GM18502 (cell line): ENCODE measurements around the gene NAALADL2.

ENCODE experiments used
- ATAC-seq: cut with Tn5 transposase; IDR thresholded peaks from one replicate; pipeline ENCODE4 v1.9.1; 2021; ENCODE audit warnings: mild to moderate bottlenecking; ENCODE audit not compliant: unreplicated experiment, poor library complexity

NAALADL2 gene

GRCh38 chr3:175679568-175679967 lies 820.4 kb downstream of the NAALADL2 start:
- no peak for ATAC-seq

- ATAC-seq: no peak
Observed at GRCh38 chr3:175692256-175692655, 833.1 kb downstream of the NAALADL2 start.

- no peak for ATAC-seq
Observed at GRCh38 chr3:175695251-175695650, 836.1 kb downstream of the NAALADL2 start.

GRCh38 chr3:175702956-175703355 lies 843.8 kb downstream of the NAALADL2 start:
- no peak for ATAC-seq

- ATAC-seq: no peak
Observed at GRCh38 chr3:175704366-175705055, 845.4 kb downstream of the NAALADL2 start.

DNA sequence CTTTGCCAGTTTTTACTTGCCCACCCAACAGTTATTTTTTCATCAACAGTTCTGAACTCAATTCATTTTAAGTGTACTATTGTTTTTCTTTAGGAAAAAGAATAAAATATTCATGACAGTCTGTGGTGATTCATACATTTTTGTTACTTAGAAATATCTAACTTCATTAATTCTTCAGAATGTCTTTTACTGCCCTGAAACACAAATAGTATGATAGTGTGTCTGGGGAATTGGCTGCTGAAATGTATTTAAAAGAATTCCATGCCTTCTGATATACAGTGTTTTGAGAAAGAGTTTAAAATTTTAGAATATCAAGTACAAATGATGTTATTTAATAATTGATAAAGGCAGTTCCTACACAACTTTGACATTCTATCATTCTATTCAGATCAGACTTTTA lies 854.1 kb downstream of the NAALADL2 start:
- ATAC-seq: no peak

DNA sequence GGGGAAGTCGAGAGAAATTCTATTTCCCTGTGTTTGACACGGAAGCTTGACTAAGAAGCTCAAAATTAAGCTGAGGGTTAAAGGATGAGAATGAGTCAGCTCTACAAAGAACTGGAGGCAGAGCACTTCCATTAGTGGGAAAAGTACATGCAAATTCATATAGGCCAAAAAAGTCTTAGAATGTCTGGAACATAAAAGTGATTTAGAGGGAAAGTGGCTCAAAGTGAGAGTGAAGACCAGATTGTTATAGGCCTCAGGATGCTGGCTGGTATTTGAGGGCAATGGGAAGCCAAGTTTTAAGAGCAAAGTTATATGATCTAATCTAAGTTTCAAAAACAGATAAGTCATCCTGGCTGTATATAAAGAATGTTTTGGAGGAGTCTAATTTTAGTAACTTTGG lies 857.3 kb downstream of the NAALADL2 start:
- no peak for ATAC-seq

DNA sequence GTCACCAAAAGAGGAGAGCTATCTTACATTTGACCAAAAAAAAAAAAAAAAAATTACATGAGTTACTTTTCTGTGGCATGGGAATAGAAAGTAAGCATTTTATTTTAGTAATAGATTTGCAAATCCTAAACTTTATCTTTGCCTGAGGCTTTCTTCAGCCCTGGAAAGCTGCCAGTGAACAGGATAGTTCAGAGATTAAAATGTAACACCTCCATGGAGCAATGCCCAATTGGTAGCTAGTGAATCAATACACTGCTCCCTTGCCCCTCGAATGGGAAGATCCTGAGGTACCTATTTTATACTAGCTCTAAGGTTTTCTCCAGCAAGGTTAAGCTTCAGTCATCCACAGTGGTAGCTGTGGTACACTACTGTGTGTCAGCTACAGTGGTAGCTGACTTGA lies 867.1 kb downstream of the NAALADL2 start:
- ATAC-seq: no peak

GRCh38 chr3:175728566-175728965 lies 869.4 kb downstream of the NAALADL2 start:
- no peak for ATAC-seq

DNA sequence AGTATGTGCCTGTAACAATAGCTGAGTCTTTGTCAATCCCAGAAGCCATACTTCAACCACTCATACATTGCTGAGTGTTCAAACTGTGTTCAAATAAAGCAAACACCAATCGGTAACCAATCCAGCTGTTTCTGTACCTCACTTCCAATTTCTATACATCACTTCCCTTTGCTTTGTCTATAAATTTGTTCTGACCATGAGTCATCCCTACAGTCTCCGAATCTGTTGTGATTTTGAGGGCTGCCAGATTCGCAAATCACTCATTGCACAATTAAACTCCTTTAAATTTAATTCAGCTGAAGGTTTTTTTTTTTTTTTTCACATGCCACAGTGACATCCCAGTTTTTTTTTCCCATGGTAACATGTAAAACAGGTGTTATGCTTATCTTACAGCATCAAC lies 870.3 kb downstream of the NAALADL2 start:
- ATAC-seq: no peak

DNA sequence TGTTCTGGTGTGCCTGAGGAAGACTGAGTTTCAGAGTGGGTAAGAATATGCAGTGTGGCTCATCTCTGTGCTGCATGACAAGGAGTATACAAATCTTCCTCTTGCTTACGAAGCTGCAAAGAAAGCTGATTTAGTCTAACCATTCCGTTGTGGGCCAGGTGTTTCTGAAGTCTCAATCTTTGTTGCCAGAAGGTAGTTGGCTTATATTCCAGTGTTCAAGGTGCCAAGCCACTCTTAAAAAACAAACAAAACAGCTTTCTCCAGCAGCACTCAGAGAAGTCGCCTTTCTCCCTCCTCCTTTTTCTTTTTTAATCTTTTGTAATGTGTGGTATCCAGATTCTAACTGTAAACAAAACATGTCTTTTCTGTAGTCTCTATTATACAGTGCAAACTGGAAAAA lies 872.4 kb downstream of the NAALADL2 start:
- no peak for ATAC-seq

DNA sequence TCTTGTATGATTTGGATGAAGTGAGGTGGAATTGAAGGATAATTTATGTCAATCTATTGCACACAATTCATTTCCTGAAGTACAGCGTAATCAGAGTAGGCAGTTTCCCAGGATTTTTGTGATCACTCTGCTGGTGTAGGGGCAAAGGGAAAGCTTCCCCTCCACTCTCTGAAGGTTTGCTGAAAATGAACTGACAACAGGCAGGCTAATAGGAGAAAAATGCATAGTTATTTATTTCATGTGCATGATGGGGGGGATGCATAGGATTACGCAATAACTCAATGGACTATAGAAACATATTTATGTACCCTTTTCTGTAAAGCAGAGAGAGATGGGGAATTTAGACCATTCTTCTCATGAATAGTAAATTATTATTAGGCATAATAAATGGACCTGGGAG lies 872.9 kb downstream of the NAALADL2 start:
- no peak for ATAC-seq

GRCh38 chr3:175735866-175736265 lies 876.7 kb downstream of the NAALADL2 start:
- no peak for ATAC-seq

DNA sequence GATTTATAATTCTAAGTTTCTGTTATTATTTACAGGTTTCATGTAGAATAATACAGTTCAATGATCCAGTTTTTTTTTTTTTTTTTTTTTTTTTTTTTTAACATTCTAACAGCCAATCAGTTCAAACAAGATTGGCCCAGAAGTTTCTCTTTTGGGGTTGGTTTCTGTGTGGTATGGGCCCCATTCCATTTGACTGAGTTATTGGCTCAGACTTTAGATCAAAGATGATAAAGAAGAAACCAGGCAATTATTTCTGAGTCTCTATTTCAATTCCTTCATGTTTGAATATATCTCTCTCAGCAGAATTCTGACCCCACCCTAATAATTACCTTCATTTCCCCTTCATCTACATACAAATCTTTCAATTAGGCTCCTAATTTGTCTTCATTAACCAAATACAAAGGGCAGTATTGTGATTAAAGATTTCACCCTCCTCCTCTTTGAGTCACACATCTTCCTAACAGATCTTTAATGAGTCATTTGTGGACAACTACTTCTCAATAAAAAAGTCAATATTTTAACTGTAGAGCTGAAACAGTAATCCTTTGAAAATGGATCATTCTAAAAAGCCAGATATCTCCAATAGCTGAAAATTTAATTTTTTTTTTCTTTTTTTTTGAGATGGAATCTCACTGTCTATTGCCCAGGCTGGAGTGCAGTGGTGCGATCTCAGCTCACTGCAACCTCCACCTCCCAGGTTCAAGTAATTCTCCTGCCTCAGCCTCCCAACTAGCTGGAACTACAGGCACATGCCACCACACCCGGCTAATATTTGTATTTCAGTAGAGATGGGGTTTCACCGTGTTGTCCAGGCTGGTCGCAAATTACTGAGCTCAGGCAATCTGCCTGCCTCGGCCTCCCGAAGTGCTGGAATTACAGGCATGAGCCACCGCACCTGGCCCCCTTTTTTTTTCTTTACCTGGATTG lies 878.8 kb downstream of the NAALADL2 start:
- ATAC-seq: no peak

DNA sequence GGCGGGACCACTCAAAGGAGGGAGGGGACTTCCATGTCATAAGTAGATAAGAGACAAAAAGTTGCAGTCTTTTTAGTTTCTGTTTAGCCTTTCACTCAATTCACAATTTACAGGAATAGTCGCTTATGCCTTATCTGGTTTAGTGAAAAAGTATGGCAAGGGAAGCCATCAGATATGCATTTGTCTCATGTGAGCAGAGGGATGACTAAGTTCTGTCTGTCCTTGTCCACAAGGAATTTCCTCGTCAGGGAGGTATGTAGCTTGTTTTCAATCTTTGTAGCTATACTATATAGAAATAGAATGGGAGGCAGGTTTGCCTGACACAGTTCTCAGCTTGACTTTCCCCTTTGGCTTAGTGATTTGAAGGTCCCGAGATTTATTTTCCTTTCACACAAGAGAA lies 882.8 kb downstream of the NAALADL2 start:
- no peak for ATAC-seq

- ATAC-seq: no peak
Observed at GRCh38 chr3:175743733-175744400, 884.7 kb downstream of the NAALADL2 start.

DNA sequence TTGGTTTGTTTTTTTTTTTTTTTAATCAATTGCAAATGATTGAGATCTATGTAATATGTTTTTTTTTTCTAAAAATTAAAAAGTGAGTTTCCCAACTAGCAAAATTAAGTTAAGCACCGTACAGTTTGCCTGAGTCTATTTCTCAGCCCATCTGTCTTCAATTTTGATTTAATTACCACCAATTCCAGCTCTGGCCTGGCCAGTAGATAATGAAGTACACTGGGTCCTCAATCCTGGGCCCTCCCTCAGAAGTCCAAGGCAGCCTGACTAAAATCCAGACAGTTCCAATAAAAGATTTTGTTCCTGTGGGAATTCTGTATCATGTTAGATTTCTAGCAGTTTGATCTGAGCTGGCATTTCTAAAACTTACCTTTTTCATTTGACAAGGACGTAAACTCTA lies 887.2 kb downstream of the NAALADL2 start:
- ATAC-seq: no peak

DNA sequence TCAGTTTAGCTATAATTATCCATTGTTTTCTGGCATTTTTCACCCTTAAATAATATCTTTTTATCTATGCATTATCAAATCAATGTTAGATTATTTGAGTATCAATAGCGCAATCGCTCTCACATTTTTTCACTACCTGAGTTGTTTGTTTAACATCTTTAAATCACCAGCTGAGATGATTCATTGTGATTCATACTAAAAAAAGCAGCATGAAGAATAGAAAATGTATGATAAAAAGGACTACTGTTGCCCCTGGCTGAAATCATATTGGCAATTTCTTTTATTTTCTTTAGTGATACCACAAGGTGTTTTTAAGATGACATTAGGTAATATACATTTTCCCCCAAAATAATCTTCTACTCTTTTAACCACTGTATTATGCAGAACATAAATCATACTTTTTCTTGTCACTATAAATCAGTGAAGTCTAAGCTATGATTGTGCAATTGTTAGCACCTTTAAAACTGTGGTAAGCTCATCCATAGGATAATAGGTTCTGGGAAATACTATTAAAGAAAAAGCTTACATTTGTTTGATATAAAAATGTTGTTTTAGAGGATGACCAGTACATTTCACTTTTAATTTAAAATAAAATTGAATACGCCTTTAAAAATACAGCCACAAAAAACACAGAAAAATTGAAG lies 889.1 kb downstream of the NAALADL2 start:
- ATAC-seq: no peak

DNA sequence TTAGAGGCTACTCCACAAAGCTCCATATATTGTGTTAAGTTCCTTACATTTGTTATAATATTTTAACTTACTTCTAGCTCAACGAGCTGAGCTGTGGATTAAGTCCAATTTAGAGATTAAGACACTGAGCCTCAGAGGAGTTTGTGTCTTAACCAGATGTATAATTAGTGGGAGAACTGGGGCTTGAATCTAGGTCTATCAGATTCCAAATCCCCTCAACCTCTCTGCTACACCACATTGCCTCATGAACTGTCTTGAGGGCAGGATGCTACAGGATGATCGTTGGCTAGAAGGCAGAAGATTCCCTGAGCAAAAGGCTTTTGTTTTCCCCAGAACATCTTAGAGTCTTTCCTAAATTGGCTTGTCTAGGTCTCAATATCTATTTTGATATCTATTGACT lies 890.8 kb downstream of the NAALADL2 start:
- no peak for ATAC-seq

GRCh38 chr3:175751089-175751488 lies 892.0 kb downstream of the NAALADL2 start:
- ATAC-seq: no peak

GRCh38 chr3:175763948-175764347 lies 904.8 kb downstream of the NAALADL2 start:
- no peak for ATAC-seq
